Measurements from ENCODE around the gene HDAC6. TPM values are rescaled to one million over a fixed set of nuclear protein-coding genes. Genes with fewer than 3 reads are reported as not detected.

The HDAC6 gene
- polyA plus RNA-seq, 3 donors from 2014 or later = 13.2 to 22.9 (median 13.5) TPM

DNA sequence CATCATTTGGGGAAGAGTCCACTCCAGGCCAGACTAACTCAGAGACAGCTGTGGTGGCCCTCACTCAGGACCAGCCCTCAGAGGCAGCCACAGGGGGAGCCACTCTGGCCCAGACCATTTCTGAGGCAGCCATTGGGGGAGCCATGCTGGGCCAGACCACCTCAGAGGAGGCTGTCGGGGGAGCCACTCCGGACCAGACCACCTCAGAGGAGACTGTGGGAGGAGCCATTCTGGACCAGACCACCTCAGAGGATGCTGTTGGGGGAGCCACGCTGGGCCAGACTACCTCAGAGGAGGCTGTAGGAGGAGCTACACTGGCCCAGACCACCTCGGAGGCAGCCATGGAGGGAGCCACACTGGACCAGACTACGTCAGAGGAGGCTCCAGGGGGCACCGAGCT lies 21.2 kb downstream of the HDAC6 start:
- peaks cover 0 to 4% (median 2%) of the 10 kb centered on the region in 3 donors for H3K27me3 Mint-ChIP-seq (ENCODE audit: low read depth in 3 of 3)
- no peak overlapping the region for H3K27ac Mint-ChIP-seq
- H3K36me3 Mint-ChIP-seq = peaks cover 0 to 9% (median 0%) of the 10 kb centered on the region in 3 donors
- H3K4me3 Mint-ChIP-seq = no peak overlapping the region
- peaks cover 0 to 5% of the 10 kb centered on the region in 2 donors for H3K4me1 Mint-ChIP-seq
- DNase-seq = no peak
- no peaks in the 10 kb centered on the region for H3K9me3 Mint-ChIP-seq

DNA sequence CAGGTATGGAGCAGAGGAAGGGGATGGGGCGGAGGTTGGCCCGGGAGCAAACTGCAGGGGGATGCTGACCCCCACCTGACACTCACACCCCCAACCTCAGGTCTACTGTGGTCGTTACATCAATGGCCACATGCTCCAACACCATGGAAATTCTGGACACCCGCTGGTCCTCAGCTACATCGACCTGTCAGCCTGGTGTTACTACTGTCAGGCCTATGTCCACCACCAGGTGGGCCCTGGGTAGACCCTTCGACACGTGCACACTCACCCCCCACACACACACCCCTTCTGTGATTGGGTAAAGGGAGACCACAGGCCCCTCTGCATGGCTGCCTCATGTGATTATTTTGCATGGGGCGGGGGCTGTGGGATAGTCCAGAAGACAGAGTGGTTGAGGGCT lies 22.2 kb downstream of the HDAC6 start:
- H3K36me3 Mint-ChIP-seq = peaks cover 0 to 9% (median 0%) of the 10 kb centered on the region in 3 donors

DNA sequence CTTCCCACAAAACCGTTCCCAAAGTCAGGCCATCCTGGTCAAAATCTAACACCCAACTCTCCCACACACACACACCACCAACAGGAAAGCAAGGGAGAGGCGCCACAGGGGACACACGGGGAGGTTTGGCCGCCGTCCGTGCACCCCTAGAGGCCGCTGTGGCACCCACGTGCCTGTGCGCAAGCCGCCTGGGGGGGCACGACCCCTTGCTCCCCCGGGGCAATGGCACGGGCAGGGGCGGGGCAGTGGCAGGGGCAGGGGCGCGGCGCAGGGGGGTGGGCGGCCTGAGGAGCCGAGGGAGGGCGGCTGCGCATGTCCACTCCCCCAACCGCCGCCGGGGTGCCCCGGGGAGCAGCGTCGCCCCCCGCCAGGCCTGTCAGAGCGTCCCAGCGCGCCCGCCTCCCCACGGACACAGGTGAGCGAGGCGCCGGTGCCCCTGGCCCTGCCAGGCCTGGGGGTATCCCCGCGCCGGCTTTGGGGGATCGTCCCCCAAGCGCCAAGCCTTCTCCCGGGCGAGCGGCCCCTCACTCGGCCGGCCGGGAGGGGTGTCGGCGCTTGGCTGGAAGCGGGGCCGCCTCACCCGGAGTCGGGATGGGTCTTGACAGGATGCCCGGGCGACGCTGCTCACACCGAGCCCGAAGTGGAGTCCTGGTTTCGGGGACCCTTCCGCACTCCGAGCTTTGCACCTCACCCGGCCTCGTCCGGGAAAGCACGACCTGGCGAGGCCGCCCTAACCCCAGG lies 24.4 kb downstream of the HDAC6 start, which contains the start of gene ERAS:
Gene ERAS, plus strand, starts transcription at position 379 of the 741 bp plus-strand sequence. CDS start 2,611 bp downstream, outside the sequence.
- Mint-ChIP-seq H3K27me3 (ENCODE audit: low read depth in 3 of 3) (peaks cover 2 to 4% (median 2%) of the 10 kb centered on the region in 3 donors), H3K36me3 (peaks cover 0 to 4% (median 0%) of the 10 kb centered on the region in 3 donors), H3K27ac (no peak within 1 kb of the TSS), H3K4me3 (peak within 1 kb of the TSS in 3 of 5 donors; percentile 46 to 67 (median 57)), H3K9me3 (no peaks in the 10 kb centered on the region), H3K4me1 (peaks cover 0 to 5% of the 10 kb centered on the region in 2 donors)
- DNase-seq = no peak

More for the DNA sequence above, 22.2 kb downstream of the HDAC6 start:
- H3K4me1 Mint-ChIP-seq = peaks cover 0 to 5% of the 10 kb centered on the region in 2 donors
- DNase-seq = no peak
- H3K9me3 Mint-ChIP-seq = no peaks in the 10 kb centered on the region
- H3K27ac Mint-ChIP-seq = no peak overlapping the region
- H3K4me3 Mint-ChIP-seq = no peak overlapping the region
- H3K27me3 Mint-ChIP-seq (ENCODE audit: low read depth in 3 of 3) = peaks cover 4% of the 10 kb centered on the region in 3 donors

DNA sequence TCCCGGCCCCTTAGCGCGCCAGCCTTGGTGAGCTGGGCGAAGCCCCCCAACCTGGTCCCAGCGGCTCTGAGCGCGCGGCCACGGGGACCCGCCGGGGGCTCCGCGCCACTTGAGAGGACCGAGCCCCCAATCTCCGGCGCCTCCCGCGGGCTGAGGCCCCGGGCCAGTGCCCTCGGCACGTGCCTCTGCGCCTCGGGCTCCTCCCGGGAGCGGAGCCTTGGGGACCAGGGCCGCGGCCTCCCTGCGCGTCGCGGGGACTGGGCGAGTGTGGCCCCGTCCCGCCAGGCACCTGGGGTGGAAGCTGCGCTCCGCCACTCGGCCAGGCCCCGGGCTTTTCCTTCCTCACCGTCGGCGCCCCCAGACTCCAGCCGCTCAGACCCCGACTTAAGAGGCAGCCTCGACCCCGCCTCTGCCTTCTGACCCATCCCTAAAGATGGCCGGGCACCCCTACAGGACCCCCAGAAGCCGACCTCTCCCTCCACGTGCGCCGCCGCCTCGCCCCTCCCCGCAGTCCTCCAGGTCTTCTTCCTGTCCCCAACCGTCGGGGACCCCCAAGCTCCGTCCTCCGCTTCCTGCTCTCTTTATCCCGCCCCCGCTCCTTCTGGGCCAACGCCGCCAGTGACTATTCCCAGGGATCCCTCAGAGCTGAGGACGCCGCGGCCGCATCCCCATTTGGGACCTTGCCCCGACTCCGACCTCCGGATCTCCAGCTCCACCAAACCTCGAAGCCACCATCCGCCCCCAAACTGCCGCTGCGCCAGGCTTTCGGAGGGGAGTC lies 25.2 kb downstream of the HDAC6 start:
- Mint-ChIP-seq H3K9me3 (no peaks in the 10 kb centered on the region), H3K4me1 (peaks cover 0 to 5% of the 10 kb centered on the region in 2 donors), H3K36me3 (peaks cover 0 to 4% (median 0%) of the 10 kb centered on the region in 3 donors), H3K27me3 (ENCODE audit: low read depth in 3 of 3) (peaks cover 2 to 4% (median 2%) of the 10 kb centered on the region in 3 donors), H3K27ac (no peak overlapping the region), H3K4me3 (peak overlapping the region in 2 of 5 donors; percentile 13 to 33)
- no peak for DNase-seq

DNA sequence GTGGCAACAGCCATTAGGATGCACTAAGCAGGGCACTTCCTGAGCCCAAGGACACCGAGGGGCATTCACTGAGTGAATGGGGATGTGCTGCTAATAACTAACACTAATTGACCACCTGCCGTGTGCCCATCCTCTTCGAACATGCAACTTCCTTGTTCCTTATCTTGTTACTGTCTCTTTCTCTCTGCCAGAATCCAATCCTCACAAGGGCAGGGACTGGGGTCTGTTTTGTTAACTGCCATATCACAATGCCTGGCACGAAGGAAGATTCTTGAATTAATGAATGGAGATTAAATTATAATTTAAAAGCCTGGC lies 25.7 kb downstream of the HDAC6 start:
- Mint-ChIP-seq H3K36me3 (peaks cover 0 to 4% (median 0%) of the 10 kb centered on the region in 3 donors), H3K27ac (no peak overlapping the region), H3K27me3 (ENCODE audit: low read depth in 3 of 3) (peaks cover 2 to 6% (median 4%) of the 10 kb centered on the region in 3 donors), H3K4me3 (peak overlapping the region in 2 of 5 donors; percentile 13 to 33), H3K4me1 (peaks cover 0 to 5% of the 10 kb centered on the region in 2 donors), H3K9me3 (no peaks in the 10 kb centered on the region)
- DNase-seq = no peak

DNA sequence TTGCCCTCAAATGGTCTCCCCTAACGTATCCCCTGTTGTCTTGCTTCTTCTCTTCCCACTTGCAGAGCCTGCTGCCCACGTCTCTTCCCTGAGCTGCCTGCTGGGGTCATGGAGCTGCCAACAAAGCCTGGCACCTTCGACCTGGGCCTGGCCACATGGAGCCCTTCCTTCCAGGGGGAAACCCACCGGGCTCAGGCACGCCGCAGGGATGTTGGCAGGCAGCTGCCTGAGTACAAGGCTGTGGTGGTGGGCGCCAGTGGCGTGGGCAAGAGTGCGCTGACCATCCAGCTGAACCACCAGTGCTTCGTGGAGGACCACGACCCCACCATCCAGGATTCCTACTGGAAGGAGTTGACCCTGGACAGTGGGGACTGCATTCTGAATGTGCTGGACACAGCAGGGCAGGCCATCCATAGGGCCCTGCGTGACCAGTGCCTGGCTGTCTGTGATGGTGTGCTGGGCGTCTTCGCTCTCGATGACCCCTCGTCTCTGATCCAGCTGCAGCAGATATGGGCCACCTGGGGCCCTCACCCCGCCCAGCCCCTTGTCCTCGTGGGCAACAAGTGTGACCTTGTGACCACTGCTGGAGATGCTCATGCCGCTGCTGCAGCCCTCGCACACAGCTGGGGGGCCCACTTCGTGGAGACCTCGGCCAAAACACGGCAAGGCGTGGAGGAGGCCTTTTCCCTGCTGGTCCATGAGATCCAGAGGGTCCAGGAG lies 27.3 kb downstream of the HDAC6 start:
- Mint-ChIP-seq H3K4me1 (peaks cover 1 to 5% of the 10 kb centered on the region in 2 donors), H3K9me3 (no peaks in the 10 kb centered on the region), H3K27me3 (ENCODE audit: low read depth in 3 of 3) (peaks cover 2 to 13% (median 8%) of the 10 kb centered on the region in 3 donors), H3K27ac (no peak overlapping the region), H3K36me3 (peaks cover 0 to 4% (median 0%) of the 10 kb centered on the region in 3 donors), H3K4me3 (no peak overlapping the region)
- DNase-seq = no peak

DNA sequence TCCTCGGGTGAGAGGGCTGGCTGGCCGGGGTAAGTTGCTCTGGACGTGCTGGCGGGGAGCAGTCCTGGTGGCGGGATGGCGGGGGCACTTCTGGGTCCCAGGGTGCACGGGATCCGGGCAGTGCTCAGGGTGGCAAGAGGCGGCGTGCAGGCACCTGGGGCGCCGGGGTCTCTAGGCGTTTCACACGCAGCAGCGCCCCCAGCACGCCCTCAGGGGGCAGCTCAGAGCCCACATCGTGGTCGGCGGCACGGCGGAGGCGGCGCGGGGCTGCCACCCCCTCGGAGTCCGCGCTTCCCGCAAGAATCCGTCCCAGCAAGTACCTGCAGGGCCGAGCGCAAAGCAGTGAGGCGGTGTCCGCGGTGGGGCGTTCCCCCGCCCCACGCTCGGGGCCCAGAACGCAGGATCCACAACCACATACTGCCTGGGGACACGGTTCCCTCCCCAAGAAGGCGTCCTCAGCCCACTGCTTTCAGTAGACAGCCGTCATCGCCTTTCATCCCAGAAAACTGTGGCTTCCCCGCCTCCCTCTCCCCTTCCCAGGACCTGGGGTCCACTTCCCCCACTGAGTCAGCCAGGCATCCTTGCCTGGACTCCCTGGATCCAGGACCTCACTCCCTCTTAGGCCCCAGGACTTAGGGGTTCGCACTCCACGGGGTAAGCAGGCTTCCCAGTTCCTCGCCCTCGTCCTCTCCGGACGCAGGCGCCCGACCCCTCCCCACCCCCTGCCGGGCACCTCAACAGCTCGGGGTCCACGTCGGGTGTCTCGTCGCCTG lies 29.5 kb downstream of the HDAC6 start:
- no peaks in the 10 kb centered on the region for H3K9me3 Mint-ChIP-seq
- H3K4me3 Mint-ChIP-seq = no peak overlapping the region
- peaks cover 11 to 12% of the 10 kb centered on the region in 2 donors for H3K4me1 Mint-ChIP-seq
- DNase-seq = no peak
- H3K36me3 Mint-ChIP-seq = peaks cover 0 to 1% (median 0%) of the 10 kb centered on the region in 3 donors
- H3K27me3 Mint-ChIP-seq (ENCODE audit: low read depth in 3 of 3) = peaks cover 7 to 21% (median 9%) of the 10 kb centered on the region in 3 donors
- H3K27ac Mint-ChIP-seq = no peak overlapping the region

DNA sequence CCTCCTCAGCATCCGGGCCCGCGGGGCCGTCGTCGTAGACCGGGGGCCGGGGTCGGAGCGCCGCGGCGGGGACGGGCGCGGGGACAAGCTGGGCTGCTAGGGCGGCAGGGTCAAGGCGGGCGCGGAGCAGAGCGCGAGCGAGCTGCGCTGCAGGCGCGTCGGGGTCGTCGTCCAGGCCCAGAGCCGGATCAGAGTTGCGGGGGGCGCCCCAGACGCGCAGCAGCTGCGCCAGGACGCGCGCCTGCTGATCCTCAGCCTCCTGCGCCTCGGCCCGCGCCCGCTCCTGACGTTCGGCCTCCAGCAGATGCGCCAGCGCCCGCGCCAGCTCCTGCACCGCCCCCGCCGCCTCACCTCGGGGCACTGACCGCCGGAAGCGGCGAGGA lies 30.0 kb downstream of the HDAC6 start:
- Mint-ChIP-seq H3K4me1 (peaks cover 12 to 15% of the 10 kb centered on the region in 2 donors), H3K27me3 (ENCODE audit: low read depth in 3 of 3) (peaks cover 7 to 21% (median 11%) of the 10 kb centered on the region in 3 donors), H3K27ac (no peak overlapping the region), H3K9me3 (no peaks in the 10 kb centered on the region), H3K4me3 (no peak overlapping the region), H3K36me3 (peaks cover 0 to 4% (median 0%) of the 10 kb centered on the region in 3 donors)
- DNase-seq = no peak

DNA sequence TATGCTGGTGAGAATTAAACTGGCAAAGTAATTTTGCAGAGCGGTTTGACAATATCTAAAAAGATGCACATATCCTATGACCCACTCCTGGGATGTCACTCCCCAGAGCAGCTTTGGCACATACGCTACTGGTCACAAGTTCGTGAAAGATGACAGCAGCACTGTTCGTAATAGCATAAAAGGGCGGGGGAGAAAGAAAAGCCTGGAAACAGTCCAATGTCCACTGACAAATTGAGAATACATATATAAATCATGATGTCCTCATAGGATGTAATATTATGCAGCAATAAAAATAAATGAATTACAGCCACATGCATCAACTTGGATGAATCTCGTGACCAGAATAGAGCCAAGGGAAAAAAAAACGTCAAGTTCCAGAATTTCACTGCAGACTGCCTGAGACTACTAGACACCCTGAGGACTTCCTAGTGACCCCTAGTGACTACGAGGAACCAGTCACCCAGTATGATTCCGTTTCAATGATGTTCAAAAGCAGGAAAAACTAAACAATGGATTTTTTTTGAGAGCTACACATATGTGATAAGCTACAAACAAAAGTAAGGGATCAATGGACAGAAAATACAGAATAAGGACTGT lies 31.8 kb downstream of the HDAC6 start:
- peak overlapping the region in 2 of 5 donors; percentile 9 to 22 for H3K4me3 Mint-ChIP-seq
- H3K27ac Mint-ChIP-seq = no peak overlapping the region
- peaks cover 8 to 15% of the 10 kb centered on the region in 2 donors for H3K4me1 Mint-ChIP-seq
- H3K27me3 Mint-ChIP-seq (ENCODE audit: low read depth in 3 of 3) = peaks cover 7 to 18% (median 10%) of the 10 kb centered on the region in 3 donors
- H3K36me3 Mint-ChIP-seq = peaks cover 0 to 4% (median 0%) of the 10 kb centered on the region in 3 donors
- H3K9me3 Mint-ChIP-seq = no peaks in the 10 kb centered on the region
- DNase-seq = no peak

DNA sequence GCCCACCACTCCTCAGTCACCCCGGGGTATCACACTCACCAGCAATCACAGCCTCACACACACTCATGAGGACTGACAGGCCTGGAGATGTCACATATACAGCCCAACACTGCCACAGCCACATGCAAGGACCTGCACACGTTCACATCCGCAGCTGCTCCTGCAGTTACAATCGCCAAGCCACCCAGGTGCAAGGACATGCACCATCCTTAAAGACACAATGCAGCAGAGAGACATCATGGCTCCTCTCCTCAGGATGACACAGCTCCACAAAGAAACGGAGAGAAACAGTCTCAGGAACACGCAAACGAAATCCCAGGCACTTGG lies 32.5 kb downstream of the HDAC6 start:
- Mint-ChIP-seq H3K27ac (no peak overlapping the region), H3K36me3 (peaks cover 0 to 4% (median 0%) of the 10 kb centered on the region in 3 donors), H3K9me3 (no peaks in the 10 kb centered on the region), H3K27me3 (ENCODE audit: low read depth in 3 of 3) (peaks cover 9 to 17% (median 9%) of the 10 kb centered on the region in 3 donors), H3K4me1 (peaks cover 8 to 15% of the 10 kb centered on the region in 2 donors), H3K4me3 (peak overlapping the region in 4 of 5 donors; percentile 29 to 71 (median 50))
- no peak for DNase-seq

DNA sequence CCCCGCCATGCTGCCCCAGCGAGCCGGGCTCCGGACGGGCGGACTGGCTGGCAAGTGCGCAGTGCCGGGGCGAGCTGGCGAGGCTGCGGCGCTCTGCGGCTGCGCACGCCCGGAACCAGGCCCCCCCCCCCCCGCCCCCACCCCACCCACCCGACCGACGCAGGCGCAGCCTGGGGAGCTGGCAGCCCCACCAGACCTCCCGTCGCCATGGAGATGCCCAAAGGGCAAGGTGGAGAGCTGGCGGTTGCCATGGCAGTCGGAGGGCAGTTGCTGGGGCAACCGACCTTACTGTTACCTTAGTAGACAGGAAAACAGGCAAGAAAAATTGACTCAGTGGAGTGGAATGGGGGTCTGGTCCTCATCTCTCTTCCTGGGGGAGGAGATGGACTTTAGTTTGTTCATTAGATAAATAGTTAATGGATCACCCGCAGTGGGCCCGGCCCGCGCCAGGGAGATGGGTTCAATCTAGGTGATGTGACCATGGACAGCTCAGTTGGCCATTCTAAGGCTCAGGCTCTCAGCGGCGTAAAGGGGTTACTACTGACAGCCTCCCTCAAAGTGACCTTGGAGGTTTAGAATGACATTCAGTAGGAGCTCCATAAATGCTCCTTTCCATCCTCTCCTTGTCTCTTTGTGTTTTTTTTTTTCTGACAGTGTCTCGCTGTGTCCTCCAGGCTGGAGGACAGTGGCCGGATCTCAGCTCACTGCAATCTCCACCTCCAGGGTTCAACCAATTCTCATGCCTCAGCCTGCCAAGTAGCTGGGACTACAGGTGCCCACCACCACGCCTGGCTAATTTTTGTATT lies 33.9 kb downstream of the HDAC6 start, which contains the start of gene PCSK1N:
Gene PCSK1N, minus strand, starts transcription at position 87 of the 806 bp plus-strand sequence. Its CDS starts 78 bp downstream, at position 9.
- Mint-ChIP-seq H3K4me1 (peaks cover 8 to 15% of the 10 kb centered on the region in 2 donors), H3K4me3 (peak within 1 kb of the TSS; percentile 5 to 71 (median 53)), H3K36me3 (peaks cover 0 to 4% (median 0%) of the 10 kb centered on the region in 3 donors), H3K27me3 (ENCODE audit: low read depth in 3 of 3) (peaks cover 9 to 17% (median 9%) of the 10 kb centered on the region in 3 donors), H3K27ac (no peak within 1 kb of the TSS), H3K9me3 (no peaks in the 10 kb centered on the region)
- no peak for DNase-seq

DNA sequence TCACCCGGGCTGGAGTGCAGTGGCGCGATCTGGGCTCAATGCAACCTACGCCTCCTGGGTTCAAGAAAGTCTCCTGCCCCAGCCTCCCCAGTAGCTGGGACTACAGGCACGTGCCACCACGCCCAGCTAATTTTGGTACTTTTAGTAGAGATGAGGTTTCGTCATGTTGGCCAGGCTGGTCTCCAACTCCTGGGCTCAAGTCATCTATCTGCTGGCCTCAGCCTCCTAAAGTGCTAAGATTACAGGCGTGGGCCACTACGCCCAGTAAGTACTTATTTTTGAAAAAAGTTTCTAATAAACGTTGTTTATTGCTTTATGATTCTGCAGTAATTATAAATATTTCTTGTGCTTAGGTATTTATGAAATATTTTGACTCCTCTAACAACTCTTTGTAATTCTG lies 37.8 kb downstream of the HDAC6 start:
- peaks cover 3 to 9% of the 10 kb centered on the region in 2 donors for H3K4me1 Mint-ChIP-seq
- H3K36me3 Mint-ChIP-seq = peaks cover 0 to 4% (median 3%) of the 10 kb centered on the region in 3 donors
- no peak overlapping the region for H3K27ac Mint-ChIP-seq
- no peak overlapping the region for H3K4me3 Mint-ChIP-seq
- peaks cover 2 to 5% (median 3%) of the 10 kb centered on the region in 3 donors for H3K27me3 Mint-ChIP-seq (ENCODE audit: low read depth in 3 of 3)
- peaks cover 0 to 2% (median 0%) of the 10 kb centered on the region in 6 donors for H3K9me3 Mint-ChIP-seq
- DNase-seq = no peak

Measured in immature natural killer cell (primary cell).